NB4 (cell line): ENCODE data around the gene APC.

ENCODE experiments used
- DNase-seq: peaks from one replicate; pipeline ENCODE4 v3.0.0; 2010; ENCODE audit warnings: low read depth
- H3K4me3 ChIP-seq: one replicate; pipeline ENCODE4 v1.5.1; 2011; ENCODE audit warnings: mild to moderate bottlenecking, low read depth, low read length, moderate library complexity
- CTCF ChIP-seq: IDR thresholded peaks from one replicate; pipeline ENCODE4 v1.5.1; 2012; ENCODE audit warnings: low read depth, low read length
- MAX ChIP-seq: IDR thresholded peaks from 2 replicates; pipeline ENCODE4 v1.6.1; 2011; ENCODE audit warnings: low read depth, low read length
- MYC ChIP-seq: IDR thresholded peaks from 2 replicates; pipeline ENCODE4 v1.6.1; 2011; ENCODE audit warnings: low read depth, low read length
- POLR2A ChIP-seq: IDR thresholded peaks from 2 replicates; pipeline ENCODE4 v1.6.1; 2011; ENCODE audit warnings: mild to moderate bottlenecking; ENCODE audit not compliant: insufficient read length; ENCODE audit errors: extremely low read depth

The APC gene

GRCh38 chr5:112892776-112893175 lies 155.1 kb downstream of the APC start:
- no peak for DNase-seq
- no peak for TF ChIP-seq CTCF
- no peak for TF ChIP-seq MYC
- TF ChIP-seq MAX = no peak
- no peak for TF ChIP-seq POLR2A
- no peak overlapping the region for H3K4me3 ChIP-seq

- no peak overlapping the region for H3K4me3 ChIP-seq
- no peak for TF ChIP-seq MYC
- TF ChIP-seq MAX = no peak
- no peak for TF ChIP-seq CTCF
- no peak for TF ChIP-seq POLR2A
- no peak for DNase-seq
Observed at GRCh38 chr5:112895682-112896081, 158.0 kb downstream of the APC start.
